Liver (tissue), 3 donors: Measurements from ENCODE around the gene TFF2.

Experiments
- ATF3 ChIP-seq: IDR thresholded peaks from 2 replicates; pipeline ENCODE4 v1.6.1; 2016; ENCODE audit warnings: antibody characterized with exemption
- EGR1 ChIP-seq, 2 donors: IDR thresholded peaks; 2 replicates each; pipeline ENCODE4 v1.6.1; 2016 to 2018; ENCODE audit warnings: antibody characterized with exemption in 2 of 2, low read depth in 2 of 2
- FOXA1 ChIP-seq: IDR thresholded peaks from 2 replicates; pipeline ENCODE4 v1.6.1; 2016; ENCODE audit warnings: antibody characterized with exemption
- TF ChIP-seq, protein P1 (sequence below): fragments of 150-350 bp; IDR thresholded peaks from 2 replicates; pipeline ENCODE4 v1.5.1; 2017; ENCODE audit warnings: improper control_type of control experiment, low read depth, low read length; ENCODE audit not compliant: missing input control
- TF ChIP-seq, protein P2 (sequence below): IDR thresholded peaks from 2 replicates; pipeline ENCODE4 v1.6.1; 2016; ENCODE audit warnings: antibody characterized with exemption
- donor health status: healthy.
- donor health status: healthy.

DNA sequence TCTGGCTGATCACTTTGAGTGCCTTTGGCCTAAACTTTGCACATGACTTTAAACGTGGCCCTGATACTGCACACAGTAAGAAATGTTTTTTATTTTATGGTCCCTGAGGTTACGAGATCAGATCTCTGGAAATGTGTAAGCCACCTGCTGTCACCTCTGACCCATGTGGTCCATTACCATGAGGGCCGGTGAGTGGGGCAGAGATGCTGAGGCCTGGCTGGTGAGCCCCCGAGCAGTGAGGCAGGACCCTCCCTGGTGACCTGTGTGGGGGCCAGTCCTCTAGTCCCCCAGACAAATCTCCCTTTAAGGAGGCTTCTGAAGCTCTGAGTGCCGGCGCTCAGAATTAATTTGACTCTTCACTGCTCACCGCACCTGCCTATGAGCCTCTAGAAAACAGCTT lies 48.0 kb downstream of the TFF2 start:
- TF ChIP-seq, protein P1, sequence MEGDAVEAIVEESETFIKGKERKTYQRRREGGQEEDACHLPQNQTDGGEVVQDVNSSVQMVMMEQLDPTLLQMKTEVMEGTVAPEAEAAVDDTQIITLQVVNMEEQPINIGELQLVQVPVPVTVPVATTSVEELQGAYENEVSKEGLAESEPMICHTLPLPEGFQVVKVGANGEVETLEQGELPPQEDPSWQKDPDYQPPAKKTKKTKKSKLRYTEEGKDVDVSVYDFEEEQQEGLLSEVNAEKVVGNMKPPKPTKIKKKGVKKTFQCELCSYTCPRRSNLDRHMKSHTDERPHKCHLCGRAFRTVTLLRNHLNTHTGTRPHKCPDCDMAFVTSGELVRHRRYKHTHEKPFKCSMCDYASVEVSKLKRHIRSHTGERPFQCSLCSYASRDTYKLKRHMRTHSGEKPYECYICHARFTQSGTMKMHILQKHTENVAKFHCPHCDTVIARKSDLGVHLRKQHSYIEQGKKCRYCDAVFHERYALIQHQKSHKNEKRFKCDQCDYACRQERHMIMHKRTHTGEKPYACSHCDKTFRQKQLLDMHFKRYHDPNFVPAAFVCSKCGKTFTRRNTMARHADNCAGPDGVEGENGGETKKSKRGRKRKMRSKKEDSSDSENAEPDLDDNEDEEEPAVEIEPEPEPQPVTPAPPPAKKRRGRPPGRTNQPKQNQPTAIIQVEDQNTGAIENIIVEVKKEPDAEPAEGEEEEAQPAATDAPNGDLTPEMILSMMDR = no peak
- TF ChIP-seq ATF3 (no peak), EGR1 (IDR thresholded peaks at IDR 0.05; ENCODE audit: low read depth in 2 of 2) (no peak), FOXA1 (no peak)
- TF ChIP-seq, protein P2, sequence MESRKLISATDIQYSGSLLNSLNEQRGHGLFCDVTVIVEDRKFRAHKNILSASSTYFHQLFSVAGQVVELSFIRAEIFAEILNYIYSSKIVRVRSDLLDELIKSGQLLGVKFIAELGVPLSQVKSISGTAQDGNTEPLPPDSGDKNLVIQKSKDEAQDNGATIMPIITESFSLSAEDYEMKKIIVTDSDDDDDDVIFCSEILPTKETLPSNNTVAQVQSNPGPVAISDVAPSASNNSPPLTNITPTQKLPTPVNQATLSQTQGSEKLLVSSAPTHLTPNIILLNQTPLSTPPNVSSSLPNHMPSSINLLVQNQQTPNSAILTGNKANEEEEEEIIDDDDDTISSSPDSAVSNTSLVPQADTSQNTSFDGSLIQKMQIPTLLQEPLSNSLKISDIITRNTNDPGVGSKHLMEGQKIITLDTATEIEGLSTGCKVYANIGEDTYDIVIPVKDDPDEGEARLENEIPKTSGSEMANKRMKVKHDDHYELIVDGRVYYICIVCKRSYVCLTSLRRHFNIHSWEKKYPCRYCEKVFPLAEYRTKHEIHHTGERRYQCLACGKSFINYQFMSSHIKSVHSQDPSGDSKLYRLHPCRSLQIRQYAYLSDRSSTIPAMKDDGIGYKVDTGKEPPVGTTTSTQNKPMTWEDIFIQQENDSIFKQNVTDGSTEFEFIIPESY = no peak
